Keratinocyte (primary cell): ENCODE data around the gene MED19. TPM values are rescaled to one million over a fixed set of nuclear protein-coding genes. Genes with fewer than 3 reads are reported as not detected.

ENCODE experiments used
- DNase-seq: peaks from one replicate; pipeline ENCODE4 v3.0.0-alpha.2; 2011; ENCODE audit warnings: low read depth, missing footprints, low spot score
- FAIRE-seq: peaks from 2 replicates; lab custom pipeline; 2011; peaks lifted over from hg19 to GRCh38; lab: Jason Lieb, UNC
- H2AFZ ChIP-seq: 2 replicates; pipeline ENCODE4 v1.6.0; 2012; ENCODE audit warnings: low read length, control low read depth, inconsistent platforms; ENCODE audit not compliant: control insufficient read depth
- H3K27ac ChIP-seq: 2 replicates; pipeline ENCODE4 v1.5.1; 2011; ENCODE audit warnings: low read length; ENCODE audit not compliant: control insufficient read depth, insufficient read depth
- H3K27me3 ChIP-seq: 3 replicates; pipeline ENCODE4 v1.6.0; 2011; ENCODE audit warnings: low read length; ENCODE audit not compliant: control insufficient read depth, insufficient read depth; ENCODE audit errors: extremely low read depth
- H3K36me3 ChIP-seq, 2 experiments: 2 replicates in 1 of 2; 3 replicates in 1 of 2; pipeline ENCODE4 v1.5.1; 2011; ENCODE audit warnings: low read length in 2 of 2, mild to moderate bottlenecking in 1 of 2; ENCODE audit not compliant: control insufficient read depth in 2 of 2, insufficient read depth in 2 of 2; ENCODE audit errors: extremely low read depth in 1 of 2
- H3K4me1 ChIP-seq: 3 replicates; pipeline ENCODE4 v1.5.1; 2011; ENCODE audit warnings: low read length; ENCODE audit not compliant: control insufficient read depth, insufficient read depth; ENCODE audit errors: extremely low read depth
- H3K4me2 ChIP-seq: 3 replicates; pipeline ENCODE4 v1.6.0; 2011; ENCODE audit warnings: low read depth, low read length; ENCODE audit not compliant: control insufficient read depth, insufficient read depth; ENCODE audit errors: extremely low read depth
- H3K4me3 ChIP-seq, 3 experiments: fragments of 200-600 bp in 1 of 3; sonication (generic) in 1 of 3; 2 replicates in 2 of 3; 3 replicates in 1 of 3; pipeline ENCODE4 v1.5.1; 2011 to 2016; ENCODE audit warnings: low read length in 3 of 3, mild to moderate bottlenecking in 3 of 3, control low read depth in 2 of 3, inconsistent platforms in 1 of 3, low read depth in 1 of 3, mixed read lengths in 1 of 3, mixed run types in 1 of 3, moderate library complexity in 1 of 3; ENCODE audit not compliant: control insufficient read depth in 2 of 3, insufficient read depth in 2 of 3; ENCODE audit errors: extremely low read depth in 1 of 3
- H3K79me2 ChIP-seq: 2 replicates; pipeline ENCODE4 v1.6.0; 2012; ENCODE audit warnings: low read length; ENCODE audit not compliant: control insufficient read depth, insufficient read depth
- H3K9ac ChIP-seq: 3 replicates; pipeline ENCODE4 v1.6.0; 2011; ENCODE audit warnings: low read length; ENCODE audit not compliant: control insufficient read depth, insufficient read depth; ENCODE audit errors: extremely low read depth
- H3K9me1 ChIP-seq: 3 replicates; pipeline ENCODE4 v1.6.0; 2011; ENCODE audit warnings: low read length; ENCODE audit not compliant: control insufficient read depth, insufficient read depth; ENCODE audit errors: extremely low read depth
- H3K9me3 ChIP-seq: 2 replicates; pipeline ENCODE4 v1.5.1; 2012; ENCODE audit warnings: low read depth, low read length; ENCODE audit not compliant: control insufficient read depth
- H4K20me1 ChIP-seq: 3 replicates; pipeline ENCODE4 v1.6.0; 2011; ENCODE audit warnings: low read length; ENCODE audit not compliant: control insufficient read depth, insufficient read depth; ENCODE audit errors: extremely low read depth
- EZH2 ChIP-seq: IDR thresholded peaks from one replicate; pipeline ENCODE4 v1.6.1; 2012; ENCODE audit warnings: inconsistent platforms, mild to moderate bottlenecking, low read length, moderate library complexity
- dilution Hi-C: fragments of 300-500 bp; cut with MboI; formaldehyde crosslinking; loops from one replicate; pipeline ENCODE4 v1.7.0; 2020; ENCODE audit warnings: low sequenced_read_pairs; ENCODE audit not compliant: extremely low pct_ligation_motif_present
- polyA plus RNA-seq, 5 experiments: library from polyadenylated mRNA; depleted of rRNA in 3 of 5; stranded (reverse) in 3 of 5; stranded (forward) in 1 of 5; unstranded in 1 of 5; fragments of >200 nt; gene quantifications; 1 replicate in 1 of 5; 2 replicates in 3 of 5; 3 replicates in 1 of 5; pipeline versions ENCODE4 v1.2.1 to v1.2.3, GENCODE V29; 2011 to 2012; ENCODE audit warnings: missing spikeins in 2 of 5, low read depth in 1 of 5, low replicate concordance in 1 of 5
- TF ChIP-seq, protein P1 (sequence below), 3 experiments: IDR thresholded peaks in 1 of 3; conservative IDR thresholded peaks in 1 of 3; optimal IDR thresholded peaks in 1 of 3; 2 replicates in 2 of 3; 3 replicates in 1 of 3; pipeline versions ENCODE3 to v1.5.1; 2011; ENCODE audit warnings: low read length in 3 of 3, mild to moderate bottlenecking in 3 of 3, moderate library complexity in 2 of 3, control low read depth in 1 of 3, inconsistent platforms in 1 of 3; ENCODE audit not compliant: insufficient read depth in 2 of 3; ENCODE audit errors: extremely low read depth in 1 of 3

Gene MED19
- polyA plus RNA-seq, 1 donor (not counting 4 experiments of a cell fraction or from before 2014, with no cell fraction given), result 19.3 TPM

DNA sequence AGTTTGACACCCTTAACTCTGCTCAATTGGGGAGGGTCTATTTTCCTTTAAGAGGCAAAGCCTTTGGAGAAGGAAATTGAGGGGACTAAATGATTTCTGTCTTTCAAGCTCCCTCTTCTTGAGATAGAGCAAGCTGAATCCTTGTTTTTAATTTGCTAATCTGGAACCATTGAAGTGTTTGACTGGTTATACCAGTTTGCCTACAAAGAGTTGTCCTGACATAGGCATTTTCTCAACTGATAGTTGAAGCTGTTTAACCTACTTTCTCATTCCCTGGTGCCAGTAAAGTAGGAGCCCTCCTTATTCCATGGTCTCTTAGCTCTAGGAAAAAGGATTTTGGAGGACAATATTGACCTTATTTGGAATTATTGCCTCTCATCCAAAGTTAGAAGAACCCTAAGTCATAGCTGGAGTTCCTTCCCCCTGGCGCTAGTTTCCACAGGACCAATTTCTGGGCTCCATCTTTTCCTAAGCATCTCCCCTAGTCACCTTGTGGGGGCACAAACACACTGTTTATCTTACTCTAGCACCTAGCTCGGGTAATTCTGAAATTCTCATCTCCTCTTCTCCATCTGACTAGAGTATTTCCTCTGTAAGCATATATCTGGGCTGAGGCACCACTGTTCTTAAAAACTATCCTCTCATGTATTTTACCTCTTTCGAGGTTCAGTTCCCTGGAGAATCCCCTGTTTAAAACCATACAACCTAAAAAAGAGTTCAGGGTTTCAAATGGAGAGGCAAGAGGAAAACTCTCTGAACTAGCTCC is 36.7 kb downstream of the MED19 start:
- Histone ChIP-seq H3K9me1 (no peaks in the 10 kb centered on the region), H3K79me2 (peaks cover 84% of the 10 kb centered on the region), H3K4me3 (no peak overlapping the region), H3K27ac (no peak overlapping the region), H3K4me1 (peaks cover 17% of the 10 kb centered on the region), H3K4me2 (no peak overlapping the region), H3K9ac (no peak overlapping the region), H3K9me3 (no peaks in the 10 kb centered on the region), H3K27me3 (no peaks in the 10 kb centered on the region), H2AFZ (no peak overlapping the region), H3K36me3 (peaks cover 16 to 27% of the 10 kb centered on the region in 2 experiments), H4K20me1 (no peaks in the 10 kb centered on the region)
- TF ChIP-seq, protein P1, sequence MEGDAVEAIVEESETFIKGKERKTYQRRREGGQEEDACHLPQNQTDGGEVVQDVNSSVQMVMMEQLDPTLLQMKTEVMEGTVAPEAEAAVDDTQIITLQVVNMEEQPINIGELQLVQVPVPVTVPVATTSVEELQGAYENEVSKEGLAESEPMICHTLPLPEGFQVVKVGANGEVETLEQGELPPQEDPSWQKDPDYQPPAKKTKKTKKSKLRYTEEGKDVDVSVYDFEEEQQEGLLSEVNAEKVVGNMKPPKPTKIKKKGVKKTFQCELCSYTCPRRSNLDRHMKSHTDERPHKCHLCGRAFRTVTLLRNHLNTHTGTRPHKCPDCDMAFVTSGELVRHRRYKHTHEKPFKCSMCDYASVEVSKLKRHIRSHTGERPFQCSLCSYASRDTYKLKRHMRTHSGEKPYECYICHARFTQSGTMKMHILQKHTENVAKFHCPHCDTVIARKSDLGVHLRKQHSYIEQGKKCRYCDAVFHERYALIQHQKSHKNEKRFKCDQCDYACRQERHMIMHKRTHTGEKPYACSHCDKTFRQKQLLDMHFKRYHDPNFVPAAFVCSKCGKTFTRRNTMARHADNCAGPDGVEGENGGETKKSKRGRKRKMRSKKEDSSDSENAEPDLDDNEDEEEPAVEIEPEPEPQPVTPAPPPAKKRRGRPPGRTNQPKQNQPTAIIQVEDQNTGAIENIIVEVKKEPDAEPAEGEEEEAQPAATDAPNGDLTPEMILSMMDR (optimal IDR thresholded peaks at IDR 0.05 in 1 of 3, IDR thresholded peaks at IDR 0.05 in 1 of 3, conservative IDR thresholded peaks at IDR 0.05 in 1 of 3; ENCODE audit: extremely low read depth in 1 of 3, insufficient read depth in 2 of 3, low read length in 3 of 3), result no peak
- TF ChIP-seq EZH2, result no peak
- no peak for DNase-seq
- FAIRE-seq, result no peak
- dilution Hi-C loops, result no loop called here

DNA sequence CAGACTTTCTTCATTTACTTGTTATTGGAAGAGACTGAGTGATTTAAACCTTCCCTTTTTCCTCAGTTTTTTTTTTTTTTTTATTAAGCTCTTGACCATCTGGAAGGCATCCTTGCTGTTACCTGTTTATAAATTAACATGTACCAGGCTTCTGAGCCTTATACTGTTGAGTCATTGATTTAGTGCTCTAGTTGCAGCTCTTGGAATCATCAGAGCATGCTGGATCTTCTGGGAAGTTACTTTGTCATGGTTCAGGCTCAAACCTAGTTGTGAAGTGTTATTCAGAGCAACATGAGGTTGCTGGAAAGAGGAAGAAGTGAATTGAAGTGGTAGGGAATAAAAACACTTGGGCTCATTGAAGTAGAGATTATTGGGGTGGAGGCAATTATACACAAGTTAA is 37.8 kb downstream of the MED19 start:
- no peaks in the 10 kb centered on the region for H3K27me3 ChIP-seq
- FAIRE-seq (no peak), DNase-seq (no peak)
- dilution Hi-C loops, result no loop called here
- no peak overlapping the region for H2AFZ ChIP-seq
- H3K9me1 ChIP-seq, result no peaks in the 10 kb centered on the region
- peaks cover 16% of the 10 kb centered on the region for H3K4me1 ChIP-seq
- no peaks in the 10 kb centered on the region for H3K9me3 ChIP-seq
- no peak overlapping the region for H3K4me2 ChIP-seq
- peaks cover 88% of the 10 kb centered on the region for H3K79me2 ChIP-seq
- TF ChIP-seq EZH2, result no peak
- TF ChIP-seq, protein P1 (optimal IDR thresholded peaks at IDR 0.05 in 1 of 3, IDR thresholded peaks at IDR 0.05 in 1 of 3, conservative IDR thresholded peaks at IDR 0.05 in 1 of 3; ENCODE audit: extremely low read depth in 1 of 3, insufficient read depth in 2 of 3, low read length in 3 of 3), result no peak
- H4K20me1 ChIP-seq, result no peaks in the 10 kb centered on the region
- H3K9ac ChIP-seq, result no peak overlapping the region
- peaks cover 16 to 27% of the 10 kb centered on the region in 2 experiments for H3K36me3 ChIP-seq
- no peak overlapping the region for H3K27ac ChIP-seq
- H3K4me3 ChIP-seq, result no peak overlapping the region
